ENCODE data around the gene CCDC117.

Gene CCDC117

GRCh38 chr22:28772633-28773460 is at the start of gene CCDC117:
Gene CCDC117 (plus strand): TSS chr22:28772695. CDS start chr22:28772850, 155 bp downstream.
- no peak for TF ChIP-seq RAD21 (IDR thresholded peaks at IDR 0.05; ENCODE audit: low read depth)
- no peak for TF ChIP-seq CEBPB (IDR thresholded peaks at IDR 0.05)
- TF ChIP-seq EP300 (IDR thresholded peaks at IDR 0.05; ENCODE audit: borderline replicate concordance): no peak; the same call in 1 of the 2 replicates
- peak; percentile 92 for TF ChIP-seq MAX (IDR thresholded peaks at IDR 0.05)
- peak; percentile 84; the same call in 1 of the 2 replicates for TF ChIP-seq TAF1 (IDR thresholded peaks at IDR 0.05; ENCODE audit: low read depth)
- TF ChIP-seq CREB1 (IDR thresholded peaks at IDR 0.05; ENCODE audit: low read depth): peak; percentile 72
- TF ChIP-seq YY1 (IDR thresholded peaks at IDR 0.05; ENCODE audit: low read depth): no peak

- TF ChIP-seq TEAD4 (IDR thresholded peaks at IDR 0.05) (no peak), EP300 (IDR thresholded peaks at IDR 0.05; ENCODE audit: borderline replicate concordance) (no peak), EGR1 (IDR thresholded peaks at IDR 0.05) (no peak), CREB1 (IDR thresholded peaks at IDR 0.05; ENCODE audit: low read depth) (no peak), FOXM1 (IDR thresholded peaks at IDR 0.05; ENCODE audit: borderline replicate concordance, low read depth) (no peak), USF1 (IDR thresholded peaks at IDR 0.05) (no peak), RAD21 (IDR thresholded peaks at IDR 0.05; ENCODE audit: low read depth) (no peak), YY1 (IDR thresholded peaks at IDR 0.05; ENCODE audit: low read depth) (no peak), ZBTB7A (IDR thresholded peaks at IDR 0.05; ENCODE audit: low read depth) (no peak), CEBPB (IDR thresholded peaks at IDR 0.05) (no peak), NFIC (IDR thresholded peaks at IDR 0.05) (no peak)
- TF ChIP-seq, protein P1, sequence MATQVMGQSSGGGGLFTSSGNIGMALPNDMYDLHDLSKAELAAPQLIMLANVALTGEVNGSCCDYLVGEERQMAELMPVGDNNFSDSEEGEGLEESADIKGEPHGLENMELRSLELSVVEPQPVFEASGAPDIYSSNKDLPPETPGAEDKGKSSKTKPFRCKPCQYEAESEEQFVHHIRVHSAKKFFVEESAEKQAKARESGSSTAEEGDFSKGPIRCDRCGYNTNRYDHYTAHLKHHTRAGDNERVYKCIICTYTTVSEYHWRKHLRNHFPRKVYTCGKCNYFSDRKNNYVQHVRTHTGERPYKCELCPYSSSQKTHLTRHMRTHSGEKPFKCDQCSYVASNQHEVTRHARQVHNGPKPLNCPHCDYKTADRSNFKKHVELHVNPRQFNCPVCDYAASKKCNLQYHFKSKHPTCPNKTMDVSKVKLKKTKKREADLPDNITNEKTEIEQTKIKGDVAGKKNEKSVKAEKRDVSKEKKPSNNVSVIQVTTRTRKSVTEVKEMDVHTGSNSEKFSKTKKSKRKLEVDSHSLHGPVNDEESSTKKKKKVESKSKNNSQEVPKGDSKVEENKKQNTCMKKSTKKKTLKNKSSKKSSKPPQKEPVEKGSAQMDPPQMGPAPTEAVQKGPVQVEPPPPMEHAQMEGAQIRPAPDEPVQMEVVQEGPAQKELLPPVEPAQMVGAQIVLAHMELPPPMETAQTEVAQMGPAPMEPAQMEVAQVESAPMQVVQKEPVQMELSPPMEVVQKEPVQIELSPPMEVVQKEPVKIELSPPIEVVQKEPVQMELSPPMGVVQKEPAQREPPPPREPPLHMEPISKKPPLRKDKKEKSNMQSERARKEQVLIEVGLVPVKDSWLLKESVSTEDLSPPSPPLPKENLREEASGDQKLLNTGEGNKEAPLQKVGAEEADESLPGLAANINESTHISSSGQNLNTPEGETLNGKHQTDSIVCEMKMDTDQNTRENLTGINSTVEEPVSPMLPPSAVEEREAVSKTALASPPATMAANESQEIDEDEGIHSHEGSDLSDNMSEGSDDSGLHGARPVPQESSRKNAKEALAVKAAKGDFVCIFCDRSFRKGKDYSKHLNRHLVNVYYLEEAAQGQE (IDR thresholded peaks at IDR 0.05; ENCODE audit: low read depth): no peak
Measured at GRCh38 chr22:28728002-28728401, 44.5 kb upstream of the CCDC117 start.

GRCh38 chr22:28728621-28729313 is 43.7 kb upstream of the CCDC117 start:
- TF ChIP-seq CEBPB (IDR thresholded peaks at IDR 0.05): no peak

DNA sequence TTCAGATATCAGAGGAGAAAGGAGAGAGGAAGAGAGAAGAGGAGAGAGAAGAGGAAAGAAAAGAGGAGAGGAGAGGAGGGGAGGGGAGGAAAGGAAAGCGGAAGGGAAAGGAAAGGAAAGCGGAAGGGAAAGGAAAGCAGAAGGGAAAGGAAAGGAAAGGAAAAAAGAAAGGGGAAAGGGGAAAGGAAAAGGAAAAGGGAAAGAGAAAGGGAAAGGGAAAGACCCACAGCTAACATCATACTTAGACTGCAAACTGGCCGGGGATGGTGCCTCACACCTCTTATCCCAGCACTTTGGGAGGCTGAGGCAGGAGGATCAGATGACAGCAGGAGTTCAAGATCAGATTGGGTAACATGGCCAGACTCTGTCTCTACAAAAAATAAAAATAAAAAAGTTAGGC is 42.3 kb upstream of the CCDC117 start:
- TF ChIP-seq, protein P1 (IDR thresholded peaks at IDR 0.05; ENCODE audit: low read depth): no peak
- no peak for TF ChIP-seq YY1 (IDR thresholded peaks at IDR 0.05; ENCODE audit: low read depth)
- TF ChIP-seq FOXM1 (IDR thresholded peaks at IDR 0.05; ENCODE audit: borderline replicate concordance, low read depth): no peak
- no peak for TF ChIP-seq NFIC (IDR thresholded peaks at IDR 0.05)
- TF ChIP-seq TCF12 (IDR thresholded peaks at IDR 0.05; ENCODE audit: low read depth): no peak

DNA sequence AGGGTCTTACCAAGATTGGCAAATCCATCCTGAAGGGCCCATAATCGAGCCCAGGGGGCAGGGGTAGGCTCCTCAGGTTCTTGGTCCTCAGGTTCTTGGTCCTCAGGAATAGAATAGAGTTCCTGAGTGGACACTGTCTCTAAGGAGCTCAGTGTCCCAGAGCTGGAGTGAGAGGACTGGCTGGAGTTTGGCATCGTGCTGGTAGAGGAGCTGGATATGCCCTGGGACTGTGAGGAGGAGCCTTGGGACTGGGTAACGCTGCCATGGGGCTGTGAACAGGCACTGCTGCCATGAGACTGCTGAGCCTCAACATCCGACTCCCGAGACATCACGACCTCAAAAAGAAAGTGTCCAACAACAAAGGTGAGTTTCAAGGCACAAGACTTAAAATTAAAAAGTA is 38.1 kb upstream of the CCDC117 start:
- TF ChIP-seq CEBPB (IDR thresholded peaks at IDR 0.05) (no peak), USF1 (IDR thresholded peaks at IDR 0.05) (no peak), NFIC (IDR thresholded peaks at IDR 0.05) (no peak), EP300 (IDR thresholded peaks at IDR 0.05; ENCODE audit: borderline replicate concordance) (no peak), YY1 (IDR thresholded peaks at IDR 0.05; ENCODE audit: low read depth) (no peak), TAF1 (IDR thresholded peaks at IDR 0.05; ENCODE audit: low read depth) (no peak), TCF12 (IDR thresholded peaks at IDR 0.05; ENCODE audit: low read depth) (no peak), CREB1 (IDR thresholded peaks at IDR 0.05; ENCODE audit: low read depth) (no peak), EGR1 (IDR thresholded peaks at IDR 0.05) (no peak), ZBTB7A (IDR thresholded peaks at IDR 0.05; ENCODE audit: low read depth) (no peak), RAD21 (IDR thresholded peaks at IDR 0.05; ENCODE audit: low read depth) (no peak), FOXM1 (IDR thresholded peaks at IDR 0.05; ENCODE audit: borderline replicate concordance, low read depth) (no peak), MAX (IDR thresholded peaks at IDR 0.05) (no peak), TEAD4 (IDR thresholded peaks at IDR 0.05) (no peak)
- TF ChIP-seq, protein P1 (IDR thresholded peaks at IDR 0.05; ENCODE audit: low read depth): no peak
